ENCODE data around the gene MMP10.

MMP10 gene

DNA sequence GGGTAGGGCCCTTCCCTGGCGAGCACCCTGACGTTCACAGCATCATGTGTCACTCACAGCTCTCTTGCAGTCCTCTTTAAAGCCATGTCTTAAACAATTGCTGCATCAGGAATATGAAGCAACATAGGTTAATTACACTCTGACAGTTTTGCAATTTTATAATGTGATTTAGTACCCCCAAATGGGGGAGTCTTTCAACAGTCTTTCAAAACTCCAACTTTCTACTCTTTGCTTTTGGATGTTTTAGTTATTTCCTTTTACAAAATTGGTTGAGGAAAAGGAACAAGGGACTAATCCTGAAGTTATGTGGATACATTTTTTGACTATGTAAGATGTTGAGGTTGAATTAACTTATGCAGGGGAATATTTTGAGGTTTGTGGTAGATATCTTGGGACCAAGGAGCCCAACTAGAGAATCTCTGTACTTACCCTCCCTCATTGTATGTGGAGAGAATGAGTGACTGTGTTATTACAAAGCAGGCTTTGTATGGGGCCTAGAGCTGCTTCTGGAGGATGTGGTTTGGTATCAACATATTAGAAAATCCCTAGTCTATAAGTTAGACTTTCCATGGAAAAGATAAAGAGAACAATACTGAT is 55.4 kb downstream of the MMP10 start, which contains the start of gene MMP8:
Gene MMP8 (minus strand): TSS at position 51 of the 597 bp plus-strand sequence. CDS start 99 bp downstream, outside the sequence.
- peak; percentile 43 for DNase-seq (ENCODE audit: low read depth)
- H3K27me3 ChIP-seq (replicated peaks; ENCODE audit: control insufficient read depth, insufficient read depth, low read length) = no peaks in the 10 kb centered on the region
- no peaks in the 10 kb centered on the region for H3K36me3 ChIP-seq (ENCODE audit: control insufficient read depth, insufficient read depth, low read length, severe bottlenecking)
- H3K9ac ChIP-seq (ENCODE audit: low read length) = no peak within 1 kb of the TSS
- peaks cover 8% of the 10 kb centered on the region for H3K4me1 ChIP-seq (ENCODE audit: control insufficient read depth, insufficient read depth, low read length)
- no peak within 1 kb of the TSS for H3K4me3 ChIP-seq (ENCODE audit: low read length)
- no peaks in the 10 kb centered on the region for H3K9me3 ChIP-seq (ENCODE audit: control insufficient read depth, low read length)

DNA sequence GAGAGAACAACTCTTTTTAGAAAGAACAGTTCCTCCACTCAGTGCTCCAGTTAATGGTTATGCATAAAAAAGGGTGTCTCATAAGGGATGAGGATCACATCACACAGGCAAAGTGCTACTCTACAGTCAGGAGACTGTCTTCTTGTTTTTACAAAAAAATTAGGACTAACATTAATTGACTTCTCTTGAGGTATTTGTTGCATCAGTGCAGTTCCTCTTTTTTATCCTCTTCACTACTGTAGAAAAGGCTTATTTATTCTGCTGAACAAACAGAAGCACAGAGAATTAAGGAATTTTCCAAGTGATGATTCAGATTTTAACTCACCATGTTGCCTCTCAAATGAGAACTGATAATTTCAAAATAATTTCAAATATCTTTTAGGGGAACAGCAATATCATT is 57.6 kb downstream of the MMP10 start:
- Histone ChIP-seq H3K4me1 (ENCODE audit: control insufficient read depth, insufficient read depth, low read length) (peaks cover 8% of the 10 kb centered on the region), H3K9me3 (ENCODE audit: control insufficient read depth, low read length) (no peaks in the 10 kb centered on the region), H3K36me3 (ENCODE audit: control insufficient read depth, insufficient read depth, low read length, severe bottlenecking) (no peaks in the 10 kb centered on the region), H3K27me3 (replicated peaks; ENCODE audit: control insufficient read depth, insufficient read depth, low read length) (no peaks in the 10 kb centered on the region), H3K9ac (ENCODE audit: low read length) (no peak overlapping the region), H3K4me3 (ENCODE audit: low read length) (no peak overlapping the region)
- no peak for DNase-seq (ENCODE audit: low read depth)

Data from adipocyte (in vitro differentiated cells).